HG03060 (cell line): ENCODE measurements around the gene SEH1L.
"Not testable (repeated sequence)": the region's sequence is repeated elsewhere in the genome, so short reads cannot be mapped to it uniquely, and the experiment has no call there.

Experiments used
- ATAC-seq: cut with Tn5 transposase; IDR thresholded peaks from one replicate; pipeline ENCODE4 v1.9.1; 2021; ENCODE audit warnings: low read depth, moderate number of reproducible peaks; ENCODE audit not compliant: unreplicated experiment

Gene SEH1L

DNA sequence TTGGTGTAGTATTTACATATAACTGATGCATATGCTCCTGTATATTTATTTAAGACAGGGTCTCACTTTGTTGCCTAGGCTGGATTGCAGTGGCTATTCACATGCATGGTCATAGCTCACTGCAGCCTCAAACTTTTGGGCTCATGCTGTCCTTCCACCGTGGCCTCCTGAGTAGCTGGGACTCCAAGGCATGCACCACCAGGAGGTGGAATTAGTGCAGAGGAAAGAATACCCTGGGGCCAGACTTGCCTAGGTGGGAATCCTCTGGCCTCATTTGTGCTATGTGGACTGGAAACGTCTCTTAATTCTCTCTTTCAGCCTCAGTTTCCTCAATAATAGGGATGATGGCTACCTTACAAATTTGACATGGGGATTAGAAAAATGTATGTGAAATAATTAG, 45.6 kb downstream of the SEH1L start:
- no peak for ATAC-seq

DNA sequence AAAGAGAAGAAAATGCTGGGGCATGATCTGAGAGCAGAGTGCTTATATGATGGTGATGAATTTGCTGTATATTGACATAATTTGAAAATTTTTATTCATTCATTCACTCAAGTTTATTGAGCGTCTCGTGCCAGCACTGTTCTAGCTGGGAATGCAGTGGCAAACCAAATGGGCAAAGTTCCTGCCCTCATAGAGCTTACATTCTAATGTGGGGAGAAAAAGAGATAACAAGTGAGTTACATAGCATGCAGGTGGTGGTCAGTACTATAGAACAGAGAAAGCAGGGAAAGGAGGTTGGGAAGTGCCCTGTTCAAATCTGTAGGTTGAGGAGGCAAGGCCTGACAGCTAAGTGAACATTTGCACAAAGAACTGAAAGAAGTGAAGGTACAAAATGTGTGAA, 47.6 kb downstream of the SEH1L start:
- no peak for ATAC-seq

DNA sequence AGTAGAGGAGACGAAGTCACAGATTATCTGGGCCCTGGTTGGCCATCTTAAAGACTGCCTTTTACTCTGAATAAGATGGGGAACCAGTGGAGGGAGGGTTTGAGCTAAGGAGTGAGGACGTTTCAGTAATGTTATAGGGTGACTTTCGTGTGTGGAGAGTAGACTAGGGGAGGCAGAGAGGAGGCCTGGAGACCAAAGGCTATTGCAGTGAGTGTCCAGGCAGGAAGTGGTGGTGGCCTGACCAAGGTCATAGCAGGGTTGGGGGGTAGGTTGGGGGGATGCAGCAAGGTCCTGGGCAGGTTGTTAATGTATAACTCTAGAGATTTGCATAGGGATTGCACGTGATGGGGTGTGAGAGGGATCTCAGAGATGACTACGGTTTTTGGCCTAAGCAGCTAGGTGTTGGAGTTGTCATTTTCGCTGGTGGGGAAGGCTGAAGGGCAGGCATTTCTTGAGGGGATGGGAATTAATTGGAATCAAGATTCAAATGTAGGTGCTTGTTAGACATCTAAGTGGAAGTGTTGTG, 48.2 kb downstream of the SEH1L start:
- no peak for ATAC-seq

DNA sequence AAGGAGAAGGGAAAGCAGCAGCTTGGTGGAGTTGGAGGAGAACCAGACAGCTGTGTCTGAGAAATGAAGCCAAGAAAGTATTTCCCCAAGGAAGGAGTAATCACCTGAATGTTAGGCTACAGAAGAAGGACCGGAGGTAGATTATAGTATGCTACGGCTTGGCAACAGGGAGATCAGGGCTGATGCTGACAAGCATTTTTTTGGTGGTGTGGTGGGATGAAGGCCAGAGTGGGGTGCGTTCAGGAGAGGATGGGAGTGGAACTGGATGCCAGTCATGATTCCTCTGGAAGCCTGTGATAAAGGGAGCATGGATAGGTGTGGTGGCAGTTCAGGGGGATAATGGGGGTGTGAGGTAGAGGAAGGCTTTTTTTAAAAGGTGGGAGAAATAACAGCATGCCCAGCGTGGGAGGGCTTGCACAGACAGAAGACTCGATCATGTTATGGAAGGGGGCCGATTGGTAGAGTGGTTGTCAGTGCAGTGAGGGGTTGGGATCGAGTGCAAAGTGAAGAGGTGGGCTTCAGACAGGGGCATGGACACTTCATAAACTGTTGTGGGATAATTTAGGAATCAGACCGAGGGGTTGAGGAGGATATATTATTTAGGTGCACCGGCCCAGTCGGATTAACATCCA, 49.0 kb downstream of the SEH1L start:
- ATAC-seq = no peak

DNA sequence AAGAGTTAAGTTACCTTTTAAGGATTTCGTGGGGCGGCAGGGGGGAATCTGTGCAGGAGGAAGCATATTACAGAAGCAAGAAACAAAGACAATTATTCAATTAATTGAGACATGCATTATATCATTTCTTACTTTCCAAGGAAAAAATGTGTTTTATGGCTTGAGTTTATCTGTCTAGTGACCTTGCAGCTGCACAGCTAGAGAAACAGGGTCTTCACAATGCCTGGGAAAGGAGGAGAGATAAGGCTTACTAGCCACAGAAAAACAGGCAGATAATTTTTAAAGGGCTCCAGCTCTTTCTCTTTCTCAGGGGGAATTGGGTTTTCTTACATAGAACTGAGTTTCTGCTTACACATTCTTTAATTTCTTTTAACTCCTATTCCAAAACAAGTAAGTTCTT, 49.5 kb downstream of the SEH1L start:
- ATAC-seq = not testable (repeated sequence)

DNA sequence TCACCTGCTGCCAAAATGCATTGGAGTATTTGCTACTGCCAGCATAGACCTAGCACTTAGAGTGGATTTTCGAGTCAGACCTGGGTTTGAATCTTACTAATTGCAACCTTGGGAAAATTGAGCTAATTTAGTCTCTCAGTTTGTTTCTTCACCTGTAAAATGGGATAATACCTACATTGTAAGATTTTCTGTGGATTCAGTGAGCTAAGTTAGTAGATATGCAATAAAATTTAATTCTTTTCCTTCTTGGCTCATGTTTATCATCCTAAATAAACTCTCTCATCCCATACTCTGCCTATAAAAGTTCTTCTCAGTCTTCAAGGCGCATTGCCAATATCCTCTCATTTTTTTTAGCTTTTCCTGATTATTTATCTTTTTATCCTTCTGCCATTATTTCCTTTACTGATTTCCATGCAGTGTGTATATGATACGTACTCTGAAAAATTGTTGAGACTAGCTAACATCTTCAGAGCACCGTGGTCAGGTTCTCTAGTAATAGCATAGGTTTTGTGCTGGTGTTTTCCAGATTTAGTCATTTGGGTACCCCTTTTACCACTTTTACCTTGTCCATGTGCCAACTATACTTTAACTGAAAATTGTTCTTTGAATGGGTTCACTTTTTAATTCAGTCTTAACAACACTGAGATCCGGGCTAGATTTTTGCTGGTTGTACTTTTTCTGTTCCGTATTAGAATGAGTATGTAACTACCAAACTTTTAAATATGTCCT, 50.7 kb downstream of the SEH1L start:
- ATAC-seq = no peak

DNA sequence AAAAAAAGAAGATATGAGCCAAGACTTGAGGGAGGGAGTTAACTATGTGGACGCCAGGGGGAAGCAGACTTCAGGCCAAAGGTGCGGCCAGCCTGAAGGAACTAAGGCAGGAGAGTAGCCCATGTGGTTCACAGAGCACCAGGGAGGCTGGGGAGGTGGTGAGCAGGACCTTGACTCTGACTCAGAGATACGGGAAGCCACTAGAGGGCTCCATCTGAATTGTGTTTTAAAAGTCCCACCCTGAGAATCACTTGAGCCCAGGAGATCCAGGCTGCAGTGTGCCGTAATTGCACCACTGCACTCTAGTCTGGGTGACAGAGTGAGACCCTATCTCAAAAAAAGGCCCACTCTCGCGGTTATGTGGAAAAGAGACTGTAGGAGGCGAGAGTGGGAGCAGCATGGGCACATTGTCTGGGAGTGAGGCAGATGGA, 55.7 kb downstream of the SEH1L start:
- no peak for ATAC-seq

DNA sequence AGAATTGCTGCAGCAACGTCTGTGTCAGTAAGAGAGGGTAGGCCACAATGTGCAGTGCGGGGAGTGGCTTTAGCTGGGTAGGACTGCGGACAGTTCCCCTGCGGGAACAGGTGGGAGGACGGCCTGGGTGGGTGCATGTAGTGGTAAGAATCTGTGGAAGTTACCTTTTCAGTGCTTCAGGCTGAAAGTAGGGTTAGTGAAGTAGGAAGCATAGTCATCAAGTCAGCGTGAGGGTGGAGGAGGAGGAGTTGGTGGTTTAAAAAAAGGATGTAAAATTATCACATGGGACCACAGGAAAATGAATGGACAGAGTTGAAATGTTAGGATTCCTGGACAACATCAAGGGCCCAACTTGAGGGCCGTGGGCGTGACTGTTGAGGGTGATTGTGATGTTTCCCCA, 56.6 kb downstream of the SEH1L start:
- no peak for ATAC-seq

DNA sequence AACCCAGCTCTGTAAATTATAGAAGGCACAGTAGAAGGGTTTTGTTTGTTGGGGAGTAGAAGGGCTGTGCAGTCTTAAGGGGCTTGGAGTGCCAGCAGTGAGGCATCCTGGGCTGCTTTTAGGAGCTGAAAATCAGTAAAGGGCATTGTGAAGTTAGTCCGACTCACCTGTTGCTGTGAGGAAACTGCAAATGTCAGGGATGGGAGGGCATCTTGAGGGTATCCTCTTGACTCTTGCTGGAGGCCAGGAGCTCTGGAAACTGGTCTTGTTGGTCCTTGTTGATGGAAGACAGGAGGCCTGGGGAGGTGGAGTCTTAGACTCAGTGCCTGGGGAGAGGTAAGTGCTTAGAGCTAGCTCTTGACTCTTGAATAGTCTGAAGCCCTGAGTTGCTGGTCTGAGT, 57.5 kb downstream of the SEH1L start:
- ATAC-seq = no peak

DNA sequence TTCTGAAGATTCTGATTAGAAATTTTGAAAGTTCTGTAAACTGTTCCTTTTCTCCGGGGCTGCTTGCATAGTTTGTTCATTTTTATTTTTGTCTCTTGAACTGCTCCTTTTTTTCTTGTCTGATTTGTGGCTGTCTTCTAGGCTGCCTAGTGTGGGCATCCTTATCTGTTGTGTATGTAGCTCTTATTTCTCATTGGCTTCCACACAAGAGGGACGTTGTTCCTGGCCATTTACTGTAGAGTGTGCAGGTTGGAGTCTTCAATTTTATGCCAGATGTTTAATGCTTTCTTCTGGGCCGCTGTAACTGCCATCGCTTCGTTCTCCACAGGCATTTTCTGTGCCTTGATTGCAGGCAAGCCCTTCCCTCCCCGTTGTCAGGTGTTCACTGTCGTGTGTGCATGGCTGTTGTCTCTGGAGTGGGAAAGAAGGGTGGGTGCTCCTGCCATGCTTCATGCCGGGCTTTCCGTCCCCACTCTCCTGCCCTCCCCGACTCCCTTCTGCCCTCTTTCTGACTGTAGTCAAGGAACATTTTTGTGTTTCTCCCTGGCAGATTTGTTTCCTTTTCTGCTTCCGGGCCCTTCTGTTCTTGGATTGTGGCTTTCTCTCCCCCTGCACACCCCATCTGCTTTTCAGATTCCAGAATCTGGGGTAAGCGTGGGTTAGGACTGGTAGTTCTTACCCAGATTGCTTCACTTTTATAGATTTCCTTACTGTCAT, 58.9 kb downstream of the SEH1L start:
- ATAC-seq = no peak

DNA sequence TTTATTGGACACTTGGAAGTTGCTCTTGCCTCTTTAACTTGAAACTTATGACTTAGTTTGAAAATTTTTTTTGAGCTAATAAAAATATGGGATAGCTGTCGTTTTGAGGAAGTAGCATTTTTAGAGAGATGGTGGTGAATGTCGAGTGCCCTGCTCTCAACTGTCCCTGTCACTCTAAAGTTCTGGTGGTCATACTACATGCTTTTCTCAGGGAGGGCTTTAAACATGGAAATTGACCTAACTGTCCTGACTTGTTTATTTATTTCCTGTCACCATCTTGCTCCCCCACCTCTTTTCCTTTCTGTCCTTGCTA, 59.4 kb downstream of the SEH1L start:
- ATAC-seq = no peak

DNA sequence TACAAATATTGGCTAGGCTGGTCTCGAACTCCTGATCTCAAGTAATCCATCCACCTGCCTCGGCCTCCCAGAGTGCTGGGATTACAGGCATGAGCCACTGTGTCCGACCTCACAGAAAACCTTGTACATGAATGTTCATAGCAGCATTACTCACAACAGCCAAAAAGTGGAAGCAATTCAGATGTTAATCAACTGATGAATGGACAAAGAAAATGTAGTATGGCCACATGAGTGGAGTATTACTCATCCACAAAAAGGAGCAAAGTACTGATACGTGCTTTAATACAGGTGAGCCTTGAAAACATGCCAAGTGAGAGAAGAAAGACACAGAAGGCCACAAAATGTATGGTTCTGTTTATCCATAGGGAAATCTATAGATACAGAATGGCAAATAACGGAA, 63.9 kb downstream of the SEH1L start:
- no peak for ATAC-seq

DNA sequence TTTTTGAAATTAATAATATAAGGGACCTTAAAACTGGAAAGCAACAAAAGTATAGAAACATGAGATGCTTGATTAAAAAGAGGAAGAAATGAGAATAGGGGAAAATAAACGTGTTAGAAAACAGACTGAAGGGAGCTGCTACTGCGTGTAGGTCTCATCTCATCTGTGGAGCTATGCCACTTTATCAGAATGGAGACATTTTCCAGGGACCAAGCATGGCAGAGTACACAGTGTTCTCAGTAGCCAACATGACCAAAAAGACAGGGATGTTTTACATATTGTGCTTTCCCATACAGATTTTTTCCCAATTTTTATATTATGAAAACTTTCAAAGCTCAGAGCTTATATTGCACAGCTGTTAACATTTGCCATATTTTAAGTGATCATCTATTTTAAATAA, 66.4 kb downstream of the SEH1L start:
- no peak for ATAC-seq

DNA sequence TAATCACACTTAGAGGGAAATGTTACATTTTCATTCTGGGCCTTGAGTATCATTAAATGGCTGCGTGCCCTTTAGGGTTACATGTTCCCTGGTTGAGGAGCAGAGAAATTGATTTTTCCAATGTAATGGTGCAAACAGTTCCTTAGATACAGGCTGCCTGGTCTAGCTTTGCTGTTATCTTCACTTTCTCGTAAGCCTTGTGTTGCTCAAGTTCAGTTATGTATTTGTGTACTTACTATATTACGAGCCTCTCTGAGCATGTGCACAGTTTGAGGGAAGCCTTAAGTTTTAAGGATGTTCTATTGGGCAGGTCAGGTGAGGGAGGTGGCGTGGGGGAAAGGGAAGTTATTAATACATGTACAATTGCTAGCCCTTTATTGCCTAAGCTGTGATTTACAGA, 67.0 kb downstream of the SEH1L start:
- ATAC-seq = no peak

DNA sequence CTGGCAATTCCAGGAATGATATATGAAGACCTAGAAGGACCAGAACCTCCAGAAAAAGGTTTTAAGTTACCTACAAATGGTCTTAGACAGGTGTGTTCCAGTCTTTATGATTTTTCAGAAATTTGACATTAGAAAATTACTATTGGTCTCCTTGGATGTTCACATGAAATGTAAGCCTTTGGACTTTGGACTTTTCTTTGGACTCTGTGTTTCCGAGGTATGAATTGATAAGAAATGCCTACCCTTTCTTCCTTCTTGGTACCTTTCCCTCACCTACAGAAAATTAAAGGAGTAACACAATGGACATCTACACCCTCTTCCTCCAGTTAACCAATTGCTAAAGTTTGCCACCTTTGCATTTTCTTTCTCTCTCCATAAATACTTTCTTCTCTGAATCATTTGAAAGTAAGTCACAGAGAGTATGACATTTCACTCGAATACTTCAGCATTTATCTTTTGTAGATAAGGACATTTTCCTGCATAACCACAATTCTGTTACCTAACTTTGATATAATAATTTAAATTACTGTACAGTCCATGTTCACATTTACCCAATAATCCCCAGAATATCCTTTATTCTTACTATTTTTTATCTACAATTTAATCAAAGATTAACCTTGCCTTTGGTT, 69.5 kb downstream of the SEH1L start:
- no peak for ATAC-seq

DNA sequence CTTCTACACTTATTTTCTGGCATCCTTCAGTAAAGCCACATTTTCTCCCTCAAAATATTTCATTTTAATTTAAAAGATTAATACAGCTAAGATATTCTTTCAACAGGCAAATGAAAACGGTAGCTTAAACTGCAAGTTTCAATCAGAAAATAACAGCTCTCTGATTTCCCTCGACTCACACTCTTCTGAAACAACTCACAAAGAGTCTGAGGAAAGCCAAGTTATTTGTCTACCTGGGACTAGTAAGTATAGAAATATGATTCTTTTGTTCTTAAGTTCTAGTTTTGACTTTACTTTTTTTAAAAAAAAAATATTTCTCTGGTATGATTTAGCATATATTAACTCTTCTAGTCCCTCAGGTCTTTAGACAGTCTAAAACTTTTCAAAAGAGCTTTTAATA, 70.6 kb downstream of the SEH1L start:
- ATAC-seq = no peak

DNA sequence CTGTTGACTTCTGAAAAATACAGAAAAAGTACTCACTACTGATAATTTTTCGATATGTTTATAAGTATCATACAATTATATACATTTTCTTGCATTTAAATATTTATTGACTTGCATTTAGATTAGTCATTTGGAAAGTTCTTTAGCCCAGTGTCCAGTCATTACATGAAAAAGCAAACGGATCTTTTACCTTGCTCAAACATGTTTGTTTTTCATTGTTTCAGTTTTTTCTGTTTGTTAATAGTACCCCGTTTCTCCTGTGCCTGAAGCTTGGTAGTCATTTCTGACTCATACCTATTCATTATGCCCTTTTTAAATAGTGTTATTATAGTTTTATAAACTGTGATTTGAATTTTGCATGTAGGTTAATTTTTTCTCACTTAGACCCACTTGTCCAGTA, 71.5 kb downstream of the SEH1L start:
- no peak for ATAC-seq

DNA sequence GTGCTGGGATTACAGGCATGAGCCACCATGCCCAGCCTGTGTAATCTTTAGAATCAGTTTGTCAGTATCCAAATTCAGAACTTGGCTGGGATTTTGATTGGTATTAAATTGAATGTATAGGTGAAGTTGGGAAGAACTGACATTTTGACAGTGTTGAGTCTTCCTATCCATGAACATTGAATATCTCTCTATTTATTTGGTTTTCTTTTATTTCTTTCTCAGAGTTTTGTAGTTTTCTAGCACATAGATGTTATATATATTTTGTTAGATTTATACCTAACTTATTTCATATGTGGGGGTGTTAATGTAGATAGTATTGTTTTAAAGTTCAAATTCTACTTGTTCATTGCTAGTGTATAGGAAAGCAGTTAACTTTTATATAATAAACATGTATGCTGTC, 74.8 kb downstream of the SEH1L start:
- ATAC-seq = no peak

DNA sequence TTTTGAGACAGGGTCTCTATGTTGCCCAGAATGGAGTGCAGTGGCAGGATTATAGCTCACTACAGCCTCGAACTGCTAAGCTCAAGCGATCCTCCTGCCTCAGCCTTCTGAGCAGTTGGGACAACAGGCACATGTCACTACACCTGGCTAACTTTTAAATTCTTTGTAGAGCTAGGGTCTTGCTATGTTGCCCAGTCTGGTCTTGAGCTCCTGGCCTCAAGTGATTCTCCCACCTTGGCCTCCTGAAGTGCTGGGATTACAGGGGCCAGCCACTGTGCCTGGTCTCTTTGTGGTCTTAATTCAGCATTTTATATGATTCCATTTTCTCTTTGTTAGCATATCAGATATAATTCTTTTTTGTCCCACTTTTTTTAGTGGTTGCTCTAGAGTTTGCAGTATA, 77.4 kb downstream of the SEH1L start:
- no peak for ATAC-seq

DNA sequence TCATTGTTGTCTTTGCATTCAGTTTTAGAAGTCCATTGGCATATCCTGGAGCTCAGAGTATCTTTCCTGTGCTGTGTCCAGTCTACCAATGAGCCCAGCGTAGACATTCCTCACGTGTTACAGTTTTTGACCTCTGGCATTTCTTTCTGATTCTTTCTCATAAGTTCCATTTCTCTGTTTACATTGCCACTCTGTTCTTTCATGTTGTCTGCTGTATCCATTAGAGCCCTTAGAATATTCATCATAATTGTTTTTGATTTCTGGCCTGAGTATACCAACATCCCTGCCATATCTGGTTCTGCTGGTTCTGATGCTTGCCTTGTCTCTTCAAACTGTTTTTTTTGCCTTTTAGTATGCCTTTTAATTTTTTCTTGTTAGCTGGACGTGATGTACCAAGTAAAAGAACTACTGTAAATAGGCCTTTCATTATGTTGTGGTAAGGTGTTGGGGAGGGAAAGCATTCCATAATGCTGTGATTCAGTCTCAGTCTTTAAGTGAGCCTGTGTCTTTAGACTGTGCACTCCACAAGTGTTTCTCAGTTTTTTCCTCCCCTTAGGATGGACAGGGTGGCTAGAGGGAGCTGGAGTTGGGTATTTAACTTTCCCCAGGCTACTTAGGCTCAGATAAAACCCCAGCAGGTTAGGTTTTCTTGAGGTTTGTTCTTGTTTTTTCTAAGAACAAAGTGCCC, 78.9 kb downstream of the SEH1L start:
- no peak for ATAC-seq

DNA sequence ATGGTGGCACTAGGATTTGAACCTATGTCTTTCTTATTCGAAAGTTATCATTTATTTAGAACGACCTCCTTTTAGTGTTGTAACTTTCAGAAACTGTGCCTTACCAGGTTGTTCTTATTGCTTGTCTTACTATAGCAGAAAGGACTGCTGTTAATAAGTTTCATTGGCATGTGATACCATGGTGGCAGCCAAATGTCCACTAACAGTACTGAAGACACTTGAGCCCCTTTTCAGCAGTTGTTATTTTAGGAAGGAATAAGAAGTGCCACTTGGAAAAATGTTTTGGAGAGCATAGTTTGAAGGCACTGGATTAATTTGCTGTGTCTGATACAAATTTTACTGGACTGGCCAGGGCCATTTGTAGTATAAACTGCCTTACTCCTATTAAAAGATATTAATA, 81.1 kb downstream of the SEH1L start:
- no peak for ATAC-seq
